ENCODE data around the gene SEPTIN2. TPM values are rescaled to one million over a fixed set of nuclear protein-coding genes. Genes with fewer than 3 reads are reported as not detected.

Gene SEPTIN2
- total and polyA plus RNA-seq, 2 donors (not counting 3 experiments of a cell fraction or from before 2014, with no cell fraction given): 427 to 512 TPM

DNA sequence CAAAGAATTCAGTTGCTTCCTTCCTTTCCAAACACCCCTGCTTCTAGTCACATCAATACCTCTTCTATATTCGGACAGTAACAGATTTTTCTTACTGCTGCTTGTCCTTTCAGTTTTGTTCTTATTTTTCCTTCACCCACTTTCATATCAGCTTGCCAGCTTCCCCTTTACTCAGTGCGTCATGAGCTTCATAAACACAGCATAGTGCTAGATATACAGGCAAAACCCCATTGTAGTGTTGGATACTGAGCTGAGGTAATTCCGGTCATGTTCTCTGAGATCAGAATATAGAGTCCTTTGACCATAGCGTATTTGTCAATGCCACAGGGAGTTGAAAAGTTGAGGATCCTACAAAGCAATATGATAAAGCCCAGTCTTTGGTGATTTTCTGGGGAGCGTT is 42.7 kb downstream of the SEPTIN2 start:
- dilution Hi-C loops (cut with MboI; ENCODE audit: extremely low pct_ligation_motif_present, low sequenced_read_pairs) (no loop called here), intact Hi-C loops (cut with micrococcal nuclease) (loop anchor here (5.0 kb wide), 5 partner anchors 149 to 524 kb away; partner anchors contain the start of genes BOK, ING5 and STK25)
- POLR2A ChIA-PET: interaction anchor here (1.3 kb wide), 1 partner anchor 16 kb away, joined by 3 read pairs; no protein-coding TSS in a partner anchor
- H3K79me2 ChIP-seq (ENCODE audit: control insufficient read depth, insufficient read depth, low read length): peaks cover 58% of the 10 kb centered on the region
- H3K9me1 ChIP-seq (replicated peaks; ENCODE audit: control insufficient read depth, extremely low read depth, insufficient read depth, low read length): no peaks in the 10 kb centered on the region
- H2AFZ ChIP-seq (ENCODE audit: low read depth, low read length): no peak overlapping the region
- H4K20me1 ChIP-seq (replicated peaks; ENCODE audit: control insufficient read depth, extremely low read depth, insufficient read depth, low read length): no peaks in the 10 kb centered on the region
- H3K4me2 ChIP-seq (ENCODE audit: insufficient read depth, low read length): peak overlapping the region; percentile 83
- peak; percentile 89 for DNase-seq (ENCODE audit: low read depth, low spot score)
- no peaks in the 10 kb centered on the region for H3K9me3 ChIP-seq (replicated peaks; ENCODE audit: control insufficient read depth, insufficient read depth, low read length)
- CTCF ChIA-PET: interaction anchor here (0.7 to 1.4 kb wide), 10 partner anchors 10 to 301 kb away, joined by 3 to 8 read pairs (median 3); partner anchors contain the start of genes ATG4B and STK25
- H3K9ac ChIP-seq (replicated peaks; ENCODE audit: extremely low read depth, insufficient read depth, low read length): peak overlapping the region; percentile 42
- H3K4me1 ChIP-seq (ENCODE audit: control insufficient read depth, extremely low read depth, insufficient read depth, low read length): peaks cover 21% of the 10 kb centered on the region
- peak; percentile 76 for FAIRE-seq
- peak overlapping the region; percentile 57 for H3K27ac ChIP-seq (ENCODE audit: insufficient read depth, low read depth, low read length)
- no TSS peak for BruUV-seq (replicated peaks)
- H3K27me3 ChIP-seq (ENCODE audit: control insufficient read depth in 2 of 2, insufficient read depth in 2 of 2, low read length in 2 of 2): no peaks in the 10 kb centered on the region
- H3K4me3 ChIP-seq (replicated peaks in 1 of 3; ENCODE audit: insufficient read depth in 1 of 3, low read depth in 1 of 3, low read length in 3 of 3): peak overlapping the region in 1 of 3 experiments; percentile 15
- TF ChIP-seq GATA2 (IDR thresholded peaks at IDR 0.05; ENCODE audit: insufficient read depth, insufficient read length, low read depth, low read length): no peak
- no peak for TF ChIP-seq FOS (IDR thresholded peaks at IDR 0.05; ENCODE audit: borderline replicate concordance, insufficient read depth, low read length)
- TF ChIP-seq JUN (IDR thresholded peaks at IDR 0.05; ENCODE audit: borderline replicate concordance, insufficient read depth, insufficient read length, low read depth): no peak
- TF ChIP-seq POLR2AphosphoS5 (IDR thresholded peaks at IDR 0.05; ENCODE audit: insufficient read depth, low read depth, low read length): no peak
- TF ChIP-seq, protein P1, sequence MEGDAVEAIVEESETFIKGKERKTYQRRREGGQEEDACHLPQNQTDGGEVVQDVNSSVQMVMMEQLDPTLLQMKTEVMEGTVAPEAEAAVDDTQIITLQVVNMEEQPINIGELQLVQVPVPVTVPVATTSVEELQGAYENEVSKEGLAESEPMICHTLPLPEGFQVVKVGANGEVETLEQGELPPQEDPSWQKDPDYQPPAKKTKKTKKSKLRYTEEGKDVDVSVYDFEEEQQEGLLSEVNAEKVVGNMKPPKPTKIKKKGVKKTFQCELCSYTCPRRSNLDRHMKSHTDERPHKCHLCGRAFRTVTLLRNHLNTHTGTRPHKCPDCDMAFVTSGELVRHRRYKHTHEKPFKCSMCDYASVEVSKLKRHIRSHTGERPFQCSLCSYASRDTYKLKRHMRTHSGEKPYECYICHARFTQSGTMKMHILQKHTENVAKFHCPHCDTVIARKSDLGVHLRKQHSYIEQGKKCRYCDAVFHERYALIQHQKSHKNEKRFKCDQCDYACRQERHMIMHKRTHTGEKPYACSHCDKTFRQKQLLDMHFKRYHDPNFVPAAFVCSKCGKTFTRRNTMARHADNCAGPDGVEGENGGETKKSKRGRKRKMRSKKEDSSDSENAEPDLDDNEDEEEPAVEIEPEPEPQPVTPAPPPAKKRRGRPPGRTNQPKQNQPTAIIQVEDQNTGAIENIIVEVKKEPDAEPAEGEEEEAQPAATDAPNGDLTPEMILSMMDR (IDR thresholded peaks at IDR 0.05; ENCODE audit: extremely low read depth in 1 of 2, insufficient read depth in 1 of 2, low read depth in 1 of 2, low read length in 2 of 2): no peak
- TF ChIP-seq POLR2A (IDR thresholded peaks at IDR 0.05; ENCODE audit: low read depth, low read length): no peak
- peaks cover 4 to 6% of the 10 kb centered on the region in 2 experiments for H3K36me3 ChIP-seq (ENCODE audit: control insufficient read depth in 2 of 2, extremely low read depth in 1 of 2, insufficient read depth in 2 of 2, low read length in 2 of 2)
